Mucosa of descending colon (tissue), 3 donors: ENCODE data around the gene B2M. TPM values are rescaled to one million over a fixed set of nuclear protein-coding genes. Genes with fewer than 3 reads are reported as not detected.
"Not testable (repeated sequence)": the region's sequence is repeated elsewhere in the genome, so short reads cannot be mapped to it uniquely, and the experiment has no call there.

Experiments
- ATAC-seq: fragments of 200-7000 bp; cut with Tn5 transposase; one replicate; pipeline ENCODE4 v1.9.1; 2020; ENCODE audit warnings: mild to moderate bottlenecking, moderate library complexity
- DNase-seq, 3 donors: peaks; one replicate each; pipeline ENCODE4 v3.0.0-alpha.2; 2020
- H3K36me3 ChIP-seq: fragments of 200-600 bp; one replicate; pipeline ENCODE4 v1.8.0; 2021; ENCODE audit warnings: low read depth, mild to moderate bottlenecking
- H3K4me1 ChIP-seq: fragments of 200-600 bp; one replicate; pipeline ENCODE4 v1.8.0; 2021; ENCODE audit warnings: low read depth, mild to moderate bottlenecking
- H3K4me3 ChIP-seq: fragments of 200-600 bp; one replicate; pipeline ENCODE4 v1.8.0; 2021; ENCODE audit warnings: mild to moderate bottlenecking
- H3K9me3 ChIP-seq: fragments of 200-600 bp; one replicate; pipeline ENCODE4 v1.8.0; 2021; ENCODE audit warnings: mild to moderate bottlenecking
- CTCF ChIP-seq: fragments of 200-600 bp; IDR thresholded peaks from one replicate; pipeline ENCODE4 v1.8.0; 2022; ENCODE audit warnings: antibody characterized with exemption, mild to moderate bottlenecking
- intact Hi-C, 2 donors: fragments of 100-400 bp; cut with DNase I in 1 of 2; cut with micrococcal nuclease in 1 of 2; formaldehyde crosslinking; loops; one replicate each; pipeline versions ENCODE4 v1.11.0 to v1.11.1; 2022; cut with DNase I, micrococcal nuclease
- total RNA-seq, 3 donors: library from RNA; stranded (reverse); fragmentation: NEBNext Ultra II Directional in 2 of 3; extraction: Animal tissue kit (Norgen Biotek cat#: 25700) in 2 of 3; gene quantifications; one replicate each; pipeline versions ENCODE4 v1.2.1 to v1.2.4, GENCODE V29; 2021 to 2023
- donor health status: DM: no; HTN: no; CAD: no; lungs with moderate emphysema.
- donor health status: DM: no; HTN: no; CAD: no.
- donor health status: DM: no; HTN: yes; CAD: no.

B2M gene
- total RNA-seq, 3 donors from 2014 or later, result 3,073 to 7,652 (median 5,579) TPM

DNA sequence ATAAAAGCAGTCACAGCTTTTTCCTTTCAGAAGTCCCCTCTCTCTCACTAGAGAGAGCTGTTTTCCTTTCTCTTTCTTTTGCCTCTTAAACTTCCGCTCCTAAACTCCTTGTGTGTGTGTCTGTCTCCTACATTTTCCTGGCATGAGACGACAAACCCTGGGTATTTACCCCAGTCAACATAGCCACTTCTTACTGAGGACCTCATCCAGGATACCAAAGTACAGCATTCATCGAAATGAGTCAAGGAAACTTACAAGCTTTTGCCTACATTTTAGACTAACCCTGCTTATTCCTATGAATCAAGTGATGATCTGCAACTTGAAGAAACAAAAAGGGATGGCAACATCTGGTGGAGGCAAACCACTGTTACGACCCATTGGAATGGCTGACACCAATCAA lies 16.9 kb upstream of the B2M start:
- TF ChIP-seq CTCF, result no peak
- DNase-seq (no peak), ATAC-seq (no peak)
- H3K36me3 ChIP-seq, result no peaks in the 10 kb centered on the region
- no peaks in the 10 kb centered on the region for H3K4me1 ChIP-seq
- intact Hi-C loops, result no loop called here
- H3K4me3 ChIP-seq, result no peak overlapping the region
- H3K9me3 ChIP-seq, result no peaks in the 10 kb centered on the region

DNA sequence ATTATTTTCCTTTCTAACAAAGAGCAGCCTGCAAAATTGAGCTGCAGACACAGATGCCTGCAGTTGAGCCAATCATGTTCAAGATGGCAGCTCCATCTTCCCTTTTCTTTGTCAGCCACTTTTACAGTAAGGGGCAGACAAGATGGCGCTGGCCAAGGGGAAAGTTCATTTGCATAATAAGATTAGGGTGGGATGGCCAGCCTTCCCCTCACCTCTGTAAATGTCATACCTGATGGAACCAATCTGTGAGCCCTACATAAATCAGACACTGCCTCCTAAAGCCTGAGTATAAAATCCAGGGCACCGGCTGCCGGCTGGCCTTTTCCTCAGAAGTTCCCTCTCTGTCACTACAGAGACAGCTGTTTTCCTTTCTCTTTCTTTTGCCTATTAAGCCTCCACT lies 16.0 kb upstream of the B2M start:
- intact Hi-C loops, result no loop called here
- no peak overlapping the region for H3K4me3 ChIP-seq
- no peak for ATAC-seq
- H3K4me1 ChIP-seq, result no peaks in the 10 kb centered on the region
- no peaks in the 10 kb centered on the region for H3K36me3 ChIP-seq
- TF ChIP-seq CTCF, result no peak
- no peaks in the 10 kb centered on the region for H3K9me3 ChIP-seq
- DNase-seq, result no peak

DNA sequence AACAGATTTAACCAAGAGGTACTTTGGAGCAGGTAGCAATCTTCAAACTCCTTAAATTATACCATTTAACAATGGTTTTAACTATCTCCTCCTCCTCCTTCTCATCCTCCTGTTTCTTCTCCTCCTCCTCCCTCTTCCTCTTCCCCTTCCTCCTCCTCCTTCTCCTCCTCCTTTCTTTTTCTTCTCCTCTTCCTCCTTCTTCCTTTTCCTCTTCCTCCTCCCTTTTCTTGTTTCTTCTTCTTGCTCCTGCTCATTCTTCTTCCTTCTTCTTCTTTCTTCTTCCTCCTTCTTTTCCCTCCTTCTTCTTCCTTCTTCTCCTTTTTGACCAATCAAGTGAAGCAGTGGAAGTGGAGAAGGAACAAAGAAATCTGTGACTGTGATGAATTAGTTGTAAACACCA lies 14.3 kb upstream of the B2M start:
- intact Hi-C loops, result no loop called here

DNA sequence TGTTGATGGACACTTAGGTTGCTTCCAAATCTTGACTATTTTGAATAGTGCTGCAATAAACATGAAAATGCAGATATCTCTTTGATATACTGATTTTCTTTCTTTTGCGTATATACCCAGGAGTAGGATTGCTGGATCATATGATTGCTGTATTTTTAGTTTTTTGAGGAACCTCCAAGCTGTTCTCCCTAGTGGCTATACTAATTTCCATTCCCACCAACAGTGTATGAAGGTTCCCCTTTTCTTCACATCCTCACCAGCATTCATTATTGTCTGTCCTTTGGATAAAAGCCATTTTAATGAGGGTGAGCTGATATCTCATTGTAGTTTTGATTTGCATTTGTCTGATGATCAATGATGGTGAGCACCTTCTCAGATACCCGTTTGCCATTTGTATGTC lies 12.7 kb upstream of the B2M start:
- Histone ChIP-seq H3K36me3 (no peaks in the 10 kb centered on the region), H3K4me1 (no peaks in the 10 kb centered on the region), H3K4me3 (no peak overlapping the region), H3K9me3 (peaks cover 3% of the 10 kb centered on the region)
- no peak for ATAC-seq
- intact Hi-C loops, result no loop called here
- TF ChIP-seq CTCF, result no peak
- DNase-seq, result no peak

More for the DNA sequence above, 14.3 kb upstream of the B2M start:
- no peaks in the 10 kb centered on the region for H3K4me1 ChIP-seq
- ATAC-seq (no peak), DNase-seq (no peak)
- H3K9me3 ChIP-seq, result no peaks in the 10 kb centered on the region
- TF ChIP-seq CTCF, result no peak
- no peaks in the 10 kb centered on the region for H3K36me3 ChIP-seq
- no peak overlapping the region for H3K4me3 ChIP-seq

DNA sequence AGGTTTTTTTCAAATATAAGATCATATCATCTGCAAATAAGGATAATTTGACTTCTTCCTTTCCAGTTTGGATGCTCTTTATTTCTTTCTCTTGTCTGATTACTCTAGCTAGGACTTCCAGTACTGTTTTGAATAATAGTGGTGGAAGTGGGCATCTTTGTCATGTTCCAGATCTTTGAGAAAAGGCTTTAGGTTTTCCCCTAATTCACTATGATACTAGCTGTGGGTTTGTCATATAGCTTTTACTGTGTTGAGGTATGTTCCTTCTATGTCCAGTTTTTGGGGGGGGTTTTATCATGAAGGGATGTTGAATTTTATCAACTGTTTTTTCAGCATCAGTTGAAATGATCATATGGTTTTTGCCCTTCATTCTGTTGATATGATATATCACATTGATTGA lies 10.6 kb upstream of the B2M start:
- H3K9me3 ChIP-seq, H3K36me3 ChIP-seq, intact Hi-C loops, H3K4me1 ChIP-seq, DNase-seq, H3K4me3 ChIP-seq, ATAC-seq: not testable (repeated sequence)

DNA sequence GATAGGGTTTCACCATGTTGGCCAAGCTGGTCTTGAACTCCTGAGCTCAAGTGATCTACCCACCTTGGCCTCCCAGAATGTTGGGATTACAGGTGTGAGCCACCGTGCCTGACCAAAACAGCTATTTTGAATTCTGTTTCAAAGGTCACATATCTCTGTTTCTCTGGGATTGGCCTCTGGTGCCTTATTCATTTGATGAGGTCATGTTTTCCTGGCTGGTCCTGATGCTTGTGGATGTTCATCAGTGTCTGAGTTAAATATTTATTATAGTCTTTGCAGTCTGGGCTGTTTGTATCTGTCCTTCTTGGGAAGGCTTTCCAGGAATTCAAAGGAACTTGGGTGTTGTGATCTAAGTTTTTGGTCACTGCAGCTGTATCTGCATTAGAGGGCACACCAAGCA lies 5.3 kb upstream of the B2M start:
- no peak overlapping the region for H3K4me3 ChIP-seq
- no peak for TF ChIP-seq CTCF
- H3K9me3 ChIP-seq, result peaks cover 4% of the 10 kb centered on the region
- no peak for DNase-seq
- ATAC-seq, result no peak
- H3K36me3 ChIP-seq, result no peaks in the 10 kb centered on the region
- intact Hi-C loops, result no loop called here
- H3K4me1 ChIP-seq, result peaks cover 24% of the 10 kb centered on the region
